MCF 10A (cell line): Measurements from ENCODE around the gene PRSS27. TPM values are rescaled to one million over a fixed set of nuclear protein-coding genes. Genes with fewer than 3 reads are reported as not detected.

ENCODE experiments used
- BruUV-seq: library from RNA; stranded (reverse); fragments of 400-500 nt; replicated peaks from 2 replicates; lab custom pipeline; 2021; lab: Mats Ljungman, UMichigan
- CTCF ChIA-PET: fragments of 300-600 bp; sonication (Branson Sonifier 250); formaldehyde crosslinking; extraction: SDS; loops from one replicate; lab custom pipeline; 2021; ENCODE audit warnings: antibody characterized with exemption, inconsistent platforms; lab: Yijun Ruan, JAX
- POLR2A ChIA-PET: fragments of 300-600, 350-650 bp; sonication (Branson Sonifier 250); formaldehyde crosslinking; extraction: SDS; loops from one replicate; lab custom pipeline; 2020; ENCODE audit warnings: antibody characterized with exemption, inconsistent platforms; lab: Yijun Ruan, JAX
- DNase-seq: peaks from one replicate; pipeline ENCODE4 v3.0.0-alpha.2; 2018; ENCODE audit not compliant: unreplicated experiment
- H3K27ac Mint-ChIP-seq: one replicate; pipeline ENCODE4 v1.8.0; 2022; ENCODE audit warnings: mild to moderate bottlenecking, low read depth, mixed read lengths; ENCODE audit not compliant: unreplicated experiment
- H3K27me3 Mint-ChIP-seq: one replicate; pipeline ENCODE4 v1.8.0; 2022; ENCODE audit warnings: mixed read lengths; ENCODE audit not compliant: insufficient read depth, unreplicated experiment
- H3K36me3 Mint-ChIP-seq: one replicate; pipeline ENCODE4 v1.8.0; 2022; ENCODE audit warnings: mild to moderate bottlenecking, moderate library complexity, mixed read lengths; ENCODE audit not compliant: insufficient read depth, unreplicated experiment
- H3K4me1 Mint-ChIP-seq: one replicate; pipeline ENCODE4 v1.8.0; 2022; ENCODE audit warnings: mixed read lengths; ENCODE audit not compliant: insufficient read depth, unreplicated experiment
- H3K4me3 Mint-ChIP-seq: one replicate; pipeline ENCODE4 v1.8.0; 2022; ENCODE audit warnings: mild to moderate bottlenecking, moderate library complexity, mixed read lengths; ENCODE audit not compliant: unreplicated experiment
- H3K9me3 Mint-ChIP-seq: one replicate; pipeline ENCODE4 v1.8.0; 2022; ENCODE audit warnings: mixed read lengths; ENCODE audit not compliant: unreplicated experiment
- CTCF ChIP-seq: fragments of 200-600 bp; IDR thresholded peaks from one replicate; pipeline ENCODE4 v1.8.0; 2022; ENCODE audit warnings: antibody characterized with exemption, mild to moderate bottlenecking; ENCODE audit not compliant: unreplicated experiment
- intact Hi-C: fragments of 100-400 bp; cut with micrococcal nuclease; formaldehyde crosslinking; loops from 2 replicates; pipeline ENCODE4 v1.14.1; 2022
- total RNA-seq: library from RNA; stranded (reverse); gene quantifications from 2 replicates; pipeline ENCODE4 v1.2.3, GENCODE V29; 2022

PRSS27 gene
- total RNA-seq, 1 experiment from 2014 or later, result 5.8 TPM

GRCh38 chr16:2705351-2705750, 14.7 kb downstream of the PRSS27 start:
- ChIA-PET POLR2A (no interaction called here), CTCF (no interaction called here)
- intact Hi-C loops, result no loop called here
- Mint-ChIP-seq H3K4me1 (no peaks in the 10 kb centered on the region), H3K27me3 (no peaks in the 10 kb centered on the region), H3K27ac (no peak overlapping the region), H3K36me3 (peaks cover 30% of the 10 kb centered on the region), H3K9me3 (no peaks in the 10 kb centered on the region), H3K4me3 (no peak overlapping the region)
- no peak for TF ChIP-seq CTCF
- DNase-seq, result no peak
- BruUV-seq, result no TSS peak

- intact Hi-C loops, result no loop called here
- peaks cover 26% of the 10 kb centered on the region for H3K36me3 Mint-ChIP-seq
- H3K9me3 Mint-ChIP-seq, result no peaks in the 10 kb centered on the region
- H3K4me3 Mint-ChIP-seq, result no peak overlapping the region
- no peak for DNase-seq
- TF ChIP-seq CTCF, result no peak
- BruUV-seq, result no TSS peak
- H3K27ac Mint-ChIP-seq, result no peak overlapping the region
- H3K27me3 Mint-ChIP-seq, result no peaks in the 10 kb centered on the region
- POLR2A ChIA-PET, result no interaction called here
- CTCF ChIA-PET, result no interaction called here
- no peaks in the 10 kb centered on the region for H3K4me1 Mint-ChIP-seq
These were observed 15.1 kb downstream of the PRSS27 start for GRCh38 chr16:2704983-2705275.

GRCh38 chr16:2704166-2704982, 15.7 kb downstream of the PRSS27 start:
- no peak for TF ChIP-seq CTCF
- no peaks in the 10 kb centered on the region for H3K27me3 Mint-ChIP-seq
- H3K9me3 Mint-ChIP-seq, result no peaks in the 10 kb centered on the region
- no peaks in the 10 kb centered on the region for H3K4me1 Mint-ChIP-seq
- POLR2A ChIA-PET, result no interaction called here
- CTCF ChIA-PET, result no interaction called here
- intact Hi-C loops, result no loop called here
- H3K36me3 Mint-ChIP-seq, result peaks cover 24% of the 10 kb centered on the region
- no TSS peak for BruUV-seq
- H3K4me3 Mint-ChIP-seq, result no peak overlapping the region
- DNase-seq, result no peak
- H3K27ac Mint-ChIP-seq, result no peak overlapping the region

GRCh38 chr16:2702871-2703745, 16.9 kb downstream of the PRSS27 start:
- no peak overlapping the region for H3K27ac Mint-ChIP-seq
- intact Hi-C loops, result no loop called here
- TF ChIP-seq CTCF, result no peak

More at GRCh38 chr16:2702871-2703745, 16.9 kb downstream of the PRSS27 start:
- DNase-seq, result no peak
- POLR2A ChIA-PET, result no interaction called here
- CTCF ChIA-PET, result no interaction called here
- Mint-ChIP-seq H3K27me3 (no peaks in the 10 kb centered on the region), H3K9me3 (no peaks in the 10 kb centered on the region), H3K4me1 (no peaks in the 10 kb centered on the region), H3K36me3 (peaks cover 24% of the 10 kb centered on the region), H3K4me3 (no peak overlapping the region)
- no TSS peak for BruUV-seq
